Gastrocnemius medialis (tissue), 4 donors: ENCODE measurements around the gene SLFN12.

Experiments used
- POLR2A ChIP-seq, 2 donors: fragments of 450-650 bp; IDR thresholded peaks; one replicate each; pipeline ENCODE4 v1.6.1; 2017; ENCODE audit warnings: antibody characterized with exemption in 2 of 2, mild to moderate bottlenecking in 2 of 2, moderate library complexity in 2 of 2
- TF ChIP-seq, protein P1 (sequence below), 5 experiments: fragments of 450-650 bp in 3 of 5; fragments of 200-600 bp in 2 of 5; sonication (generic) in 2 of 5; IDR thresholded peaks in 4 of 5; conservative IDR thresholded peaks in 1 of 5; 1 replicate in 4 of 5; 2 replicates in 1 of 5; pipeline ENCODE4 v1.5.1; 2016 to 2019; ENCODE audit warnings: antibody characterized with exemption in 5 of 5, mild to moderate bottlenecking in 3 of 5, moderate library complexity in 3 of 5

DNA sequence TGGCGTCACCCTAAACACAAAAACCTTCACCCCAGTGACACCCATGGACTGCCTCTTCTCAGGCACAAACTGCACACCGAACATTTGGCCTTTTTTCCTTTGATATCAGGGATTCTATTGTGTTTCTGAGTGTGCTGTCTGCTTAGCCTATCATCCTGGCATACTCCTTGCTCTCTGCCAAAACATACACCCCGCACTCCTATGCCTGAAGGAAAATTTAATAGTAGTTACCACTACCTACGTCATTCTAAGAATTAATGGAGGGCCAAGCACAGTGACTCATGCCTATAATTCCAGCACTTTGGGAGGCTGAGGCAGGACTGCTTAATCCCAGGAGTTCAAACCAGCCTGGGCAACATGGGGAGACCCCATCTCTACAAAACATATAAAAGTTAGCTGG, 36.2 kb upstream of the SLFN12 start:
- TF ChIP-seq, protein P1, sequence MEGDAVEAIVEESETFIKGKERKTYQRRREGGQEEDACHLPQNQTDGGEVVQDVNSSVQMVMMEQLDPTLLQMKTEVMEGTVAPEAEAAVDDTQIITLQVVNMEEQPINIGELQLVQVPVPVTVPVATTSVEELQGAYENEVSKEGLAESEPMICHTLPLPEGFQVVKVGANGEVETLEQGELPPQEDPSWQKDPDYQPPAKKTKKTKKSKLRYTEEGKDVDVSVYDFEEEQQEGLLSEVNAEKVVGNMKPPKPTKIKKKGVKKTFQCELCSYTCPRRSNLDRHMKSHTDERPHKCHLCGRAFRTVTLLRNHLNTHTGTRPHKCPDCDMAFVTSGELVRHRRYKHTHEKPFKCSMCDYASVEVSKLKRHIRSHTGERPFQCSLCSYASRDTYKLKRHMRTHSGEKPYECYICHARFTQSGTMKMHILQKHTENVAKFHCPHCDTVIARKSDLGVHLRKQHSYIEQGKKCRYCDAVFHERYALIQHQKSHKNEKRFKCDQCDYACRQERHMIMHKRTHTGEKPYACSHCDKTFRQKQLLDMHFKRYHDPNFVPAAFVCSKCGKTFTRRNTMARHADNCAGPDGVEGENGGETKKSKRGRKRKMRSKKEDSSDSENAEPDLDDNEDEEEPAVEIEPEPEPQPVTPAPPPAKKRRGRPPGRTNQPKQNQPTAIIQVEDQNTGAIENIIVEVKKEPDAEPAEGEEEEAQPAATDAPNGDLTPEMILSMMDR (IDR thresholded peaks at IDR 0.05 in 4 of 5, conservative IDR thresholded peaks at IDR 0.05 in 1 of 5), result no peak
- no peak for TF ChIP-seq POLR2A (IDR thresholded peaks at IDR 0.05)
